Pulmonary artery endothelial cell (primary cell): Measurements from ENCODE around the gene BRSK2. TPM values are rescaled to one million over a fixed set of nuclear protein-coding genes. Genes with fewer than 3 reads are reported as not detected.

ENCODE experiments used
- DNase-seq: peaks from one replicate; pipeline ENCODE4 v3.0.0-alpha.2; 2011; ENCODE audit warnings: low read depth, low spot score
- total RNA-seq: library from RNA; depleted of rRNA; stranded (reverse); fragments of >200 nt; gene quantifications from 2 replicates; pipeline ENCODE4 v1.2.3, GENCODE V29; 2014

BRSK2 gene
- total RNA-seq, 1 donor from 2014 or later = 0.20 TPM

DNA sequence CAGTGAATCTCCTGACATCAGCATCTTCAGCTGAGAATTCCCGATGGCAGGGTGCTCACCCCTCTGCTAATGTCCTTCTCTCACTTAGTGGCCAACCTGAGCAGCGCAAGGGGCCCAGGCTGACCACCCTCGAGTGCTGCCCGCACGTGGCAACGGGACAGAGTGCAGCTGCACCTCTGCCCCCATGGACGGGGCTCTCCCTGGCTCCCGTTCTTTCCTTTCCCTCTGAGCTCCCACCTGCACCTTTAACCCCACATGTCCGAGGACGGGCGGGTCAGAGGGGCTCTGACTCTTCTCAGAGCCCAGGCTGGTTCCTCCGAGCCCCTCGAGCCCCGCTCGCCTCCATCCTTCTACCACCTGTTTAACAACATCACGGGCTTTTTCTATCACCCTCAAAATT is 77.0 kb downstream of the BRSK2 start:
- no peak for DNase-seq

DNA sequence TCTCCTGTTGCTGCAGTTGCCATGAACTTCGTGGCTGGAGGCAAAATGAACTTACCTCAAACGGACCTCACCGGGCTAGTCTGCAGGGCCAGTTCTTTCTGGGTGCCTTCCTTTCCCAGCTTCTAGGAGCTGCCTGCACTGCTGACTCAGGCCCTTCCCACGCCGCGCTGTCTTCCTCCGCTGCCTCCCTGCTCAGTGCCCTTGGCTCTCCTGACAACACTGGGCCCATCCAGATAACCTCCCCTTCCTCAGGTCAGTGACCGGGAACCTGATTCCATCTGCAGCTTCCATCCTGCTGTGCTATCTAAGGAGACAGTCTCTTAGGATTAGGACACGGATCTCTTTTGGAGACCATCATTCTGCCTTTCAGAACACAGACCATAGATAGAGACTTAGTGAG is 77.5 kb downstream of the BRSK2 start:
- no peak for DNase-seq

DNA sequence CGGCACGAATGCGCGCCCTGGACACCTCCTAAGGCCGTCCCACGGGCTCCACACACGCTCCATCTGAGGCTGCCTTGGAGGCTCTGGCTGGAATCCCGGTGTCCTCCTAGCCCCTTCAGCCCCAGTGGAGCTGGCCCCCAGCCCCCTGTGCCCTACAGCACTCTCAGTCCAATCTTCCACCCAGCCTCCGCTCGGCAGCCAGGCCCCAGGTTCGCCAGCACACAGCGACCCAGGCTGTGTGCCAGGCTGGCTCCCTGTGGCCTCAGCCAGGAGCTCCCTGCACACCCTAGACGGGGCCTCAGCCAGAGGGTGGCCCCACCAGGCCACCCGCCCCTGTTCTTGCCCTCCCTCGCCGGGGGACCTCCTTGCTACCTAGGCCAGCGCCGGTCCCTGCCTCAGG is 78.3 kb downstream of the BRSK2 start:
- DNase-seq = no peak

DNA sequence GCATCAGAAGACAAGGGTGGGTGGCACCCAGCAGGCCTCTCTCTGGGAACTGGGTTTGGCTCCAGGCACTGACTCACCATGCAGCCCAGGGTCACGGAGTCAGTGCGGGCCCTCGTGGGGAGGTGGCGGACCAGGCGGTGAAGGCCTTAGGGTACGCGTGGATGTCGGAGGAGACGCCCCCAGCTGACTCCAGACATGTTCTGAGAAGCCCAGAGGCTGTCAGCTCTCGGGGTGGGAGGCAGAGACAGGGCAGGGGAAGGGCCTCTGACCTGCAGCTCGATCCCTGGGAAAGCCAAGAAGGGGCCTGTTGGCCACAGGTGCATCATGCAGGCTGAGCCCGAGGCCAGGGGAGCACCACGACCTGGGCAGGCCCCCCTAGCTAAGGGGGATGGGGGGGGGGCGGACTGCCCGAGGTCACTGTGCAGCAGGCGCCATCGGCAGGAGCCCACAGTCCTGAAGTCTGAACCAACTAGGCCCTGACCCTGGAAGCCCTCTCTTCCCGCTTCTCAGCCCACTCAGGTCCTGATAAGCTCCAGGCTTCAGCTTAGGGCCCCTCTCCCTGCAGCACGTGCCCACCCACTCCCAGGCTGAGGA is 78.8 kb downstream of the BRSK2 start:
- DNase-seq = no peak

DNA sequence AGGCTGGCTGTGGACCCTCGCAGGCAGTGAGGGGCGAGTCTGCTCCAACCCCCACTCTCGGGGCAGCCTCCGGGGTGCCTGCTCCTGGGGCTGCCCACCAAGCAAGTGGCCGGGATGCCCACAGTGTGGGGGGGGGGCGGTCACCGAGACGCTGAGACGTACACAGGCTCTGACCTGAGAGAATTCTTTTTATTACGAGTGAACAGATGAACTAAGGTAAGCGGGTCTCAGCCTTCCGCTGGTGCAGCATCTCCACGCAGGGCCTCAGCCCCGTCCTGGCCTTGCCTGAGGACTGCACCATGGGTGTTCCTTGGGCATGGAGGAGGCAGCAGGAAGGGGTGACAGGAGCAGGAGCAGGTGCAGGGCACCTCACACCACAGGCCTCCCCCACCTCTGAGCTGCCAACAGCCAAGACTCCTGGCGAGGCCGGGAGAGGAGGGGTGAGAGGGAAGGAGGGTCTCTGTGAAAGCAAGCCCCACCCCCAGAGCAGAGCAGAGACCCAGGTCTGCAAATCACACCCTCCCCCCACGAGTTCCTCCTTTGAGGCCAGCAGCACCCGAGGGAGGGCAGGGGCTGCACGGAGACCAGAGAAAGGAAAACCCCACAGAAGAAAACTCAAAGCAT is 79.7 kb downstream of the BRSK2 start:
- no peak for DNase-seq

DNA sequence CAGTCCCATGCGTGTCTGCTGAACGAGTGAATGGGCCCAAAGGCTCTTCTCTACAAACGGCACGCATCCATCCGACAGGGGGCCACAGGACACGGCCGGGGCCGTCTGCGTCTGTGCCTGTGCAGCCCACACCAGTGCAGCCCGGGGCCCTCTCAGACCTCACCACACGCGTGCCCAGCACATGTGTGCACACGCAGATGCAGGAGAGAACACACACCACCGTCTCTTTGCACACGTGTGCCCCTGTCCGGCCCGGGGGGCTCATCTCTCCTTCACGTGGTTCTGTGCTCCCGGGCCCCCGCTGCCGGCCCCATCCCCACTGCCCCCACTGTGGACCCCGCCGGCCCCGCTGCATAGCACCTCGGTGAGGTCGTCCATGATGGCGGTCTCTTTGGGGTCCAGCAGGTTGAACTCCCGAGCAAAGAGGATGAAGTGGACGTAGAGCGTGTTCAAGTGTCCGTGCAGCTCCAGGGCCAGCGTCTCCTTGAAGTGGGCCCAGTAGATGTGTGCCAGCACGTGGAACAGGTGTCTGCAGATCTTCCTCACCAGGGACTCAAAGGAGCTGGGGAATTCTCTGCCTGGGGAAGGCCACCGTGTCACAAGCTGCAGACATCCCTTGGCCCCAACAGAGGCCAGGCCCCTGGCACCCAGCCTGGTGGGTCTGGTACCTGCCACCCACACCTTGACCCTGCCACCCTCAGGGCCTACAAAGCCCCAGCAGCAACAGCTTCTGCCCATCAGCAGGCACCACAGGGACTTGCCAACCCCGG is 80.4 kb downstream of the BRSK2 start:
- DNase-seq = no peak

DNA sequence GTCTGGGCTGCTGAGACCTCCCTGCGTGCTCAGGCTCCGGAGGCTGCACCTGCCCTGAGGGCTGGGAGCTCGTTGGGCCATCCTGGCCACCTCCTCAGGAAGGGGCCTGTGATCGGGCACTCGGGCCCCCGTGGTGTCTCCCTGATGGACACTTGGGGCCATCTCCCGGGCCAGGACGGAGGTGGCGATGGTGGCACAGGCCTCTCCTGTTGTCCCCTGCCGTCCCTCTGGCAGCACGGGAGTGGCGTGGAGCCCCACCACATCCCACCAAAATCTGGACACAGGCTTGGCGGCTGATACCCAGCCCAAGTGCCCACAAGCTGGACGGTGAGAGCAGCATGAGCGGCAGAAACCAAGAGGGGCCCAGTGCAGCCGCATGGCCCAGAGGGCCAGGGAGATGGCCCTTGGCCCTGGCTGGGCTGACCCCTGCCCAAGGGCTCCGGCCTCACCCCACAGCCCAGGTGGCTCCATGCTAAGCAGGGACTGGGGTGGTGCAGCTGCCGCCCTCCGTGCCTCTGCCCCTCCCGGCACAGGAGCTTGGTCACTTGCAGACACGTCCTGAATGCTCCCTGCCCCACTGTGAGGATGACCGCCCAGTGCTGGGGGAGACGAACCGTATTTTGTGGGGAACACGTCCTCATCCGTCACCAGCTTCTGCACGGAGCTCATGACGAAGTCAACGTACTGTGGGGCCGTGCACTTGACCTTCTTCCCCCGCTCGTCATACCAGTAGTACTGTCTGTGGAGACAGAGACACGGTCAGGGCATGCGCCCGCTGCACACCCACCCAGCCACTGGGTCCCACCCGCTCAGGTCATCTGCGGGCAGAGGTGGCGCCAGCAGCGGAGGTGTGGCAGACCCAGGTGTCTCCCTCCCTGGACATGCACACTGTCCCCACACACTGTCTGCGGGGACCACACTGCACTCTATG is 81.2 kb downstream of the BRSK2 start:
- DNase-seq = no peak

DNA sequence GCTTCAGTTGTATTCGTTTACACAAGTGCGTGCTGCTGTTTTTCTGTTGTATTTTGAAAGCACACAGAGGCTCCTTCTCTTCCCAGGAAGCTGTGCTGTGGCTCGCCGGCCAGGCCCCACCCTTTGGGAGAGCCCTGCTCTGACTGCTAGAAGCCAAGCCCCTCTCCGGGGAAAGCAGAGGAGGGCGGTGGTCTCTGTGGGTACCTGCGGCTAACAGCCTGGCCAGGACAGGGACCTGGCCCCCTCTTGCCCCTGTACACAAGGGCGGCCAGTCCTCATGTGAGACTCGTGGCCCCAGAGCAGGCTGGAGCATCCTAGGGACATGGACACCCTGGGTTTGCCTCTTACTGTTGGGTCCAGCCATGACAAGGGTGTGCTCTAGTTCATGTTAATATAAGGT is 82.0 kb downstream of the BRSK2 start:
- DNase-seq = no peak

DNA sequence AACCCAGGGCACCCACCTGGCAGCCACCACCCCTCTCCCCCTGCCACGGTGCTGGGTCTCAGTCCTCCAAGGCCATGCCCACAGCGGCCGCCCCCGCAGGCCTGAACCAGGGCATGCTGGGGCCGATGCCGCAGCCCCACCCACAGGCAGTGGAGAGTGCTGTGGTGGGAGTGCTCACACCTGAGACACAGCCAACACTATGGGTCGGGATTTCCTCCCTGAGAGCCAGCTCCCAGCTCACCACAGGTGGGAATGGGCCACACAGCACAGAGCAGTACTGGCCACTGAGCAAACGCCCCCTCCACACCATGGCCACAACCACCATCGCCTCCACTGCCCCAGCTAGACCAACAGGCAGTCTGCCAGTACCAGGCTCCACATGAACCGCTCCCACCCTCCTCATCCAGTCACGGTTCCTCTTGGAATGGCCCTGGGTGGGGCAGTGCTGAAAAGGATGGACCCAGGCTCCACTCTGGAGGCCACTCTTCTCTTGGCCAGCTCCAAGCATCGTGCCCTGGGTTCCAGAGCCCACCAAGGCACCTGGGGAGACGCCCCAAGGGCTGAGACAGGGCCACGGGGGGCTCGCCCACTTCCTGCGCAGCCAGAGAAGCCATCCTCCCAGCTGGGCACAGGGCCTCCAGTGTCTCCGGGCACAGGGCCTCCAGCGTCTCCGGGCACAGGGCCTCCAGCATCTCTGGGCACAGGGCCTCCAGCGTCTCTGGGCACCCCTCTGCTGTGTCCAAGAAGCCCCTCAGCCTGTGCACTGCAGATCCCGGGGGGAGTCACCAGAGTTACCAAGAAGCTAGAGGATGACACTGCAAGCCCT is 82.7 kb downstream of the BRSK2 start:
- DNase-seq = no peak

DNA sequence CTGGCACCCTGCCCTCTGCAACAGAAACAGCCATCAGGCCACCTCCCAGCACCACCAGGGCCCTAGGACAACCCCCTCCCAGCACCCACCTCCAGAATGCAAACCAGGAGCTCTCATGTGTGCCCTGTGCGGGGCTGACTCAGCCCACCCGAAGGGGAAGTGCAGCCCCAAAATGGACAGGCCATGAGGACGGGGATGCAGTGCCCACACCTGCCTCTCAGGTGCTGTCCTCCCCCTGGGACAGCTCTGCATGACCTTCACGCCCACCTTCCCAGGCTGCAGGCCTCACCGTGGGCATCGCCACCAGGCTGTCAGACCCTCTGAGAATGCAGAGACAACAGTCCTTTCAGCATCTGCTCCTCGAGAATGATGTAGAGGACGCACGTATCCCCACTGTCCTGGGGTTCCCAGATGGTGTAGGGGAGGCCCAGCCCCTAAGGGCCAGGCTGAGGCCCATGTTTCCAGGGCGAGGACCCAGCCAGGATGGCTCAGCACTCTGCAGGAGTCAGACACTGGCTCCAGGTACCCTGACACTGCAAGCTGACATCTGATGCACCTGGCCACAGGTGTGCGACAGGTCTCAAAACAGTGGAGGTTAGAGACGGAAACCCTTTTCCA is 83.4 kb downstream of the BRSK2 start:
- no peak for DNase-seq

DNA sequence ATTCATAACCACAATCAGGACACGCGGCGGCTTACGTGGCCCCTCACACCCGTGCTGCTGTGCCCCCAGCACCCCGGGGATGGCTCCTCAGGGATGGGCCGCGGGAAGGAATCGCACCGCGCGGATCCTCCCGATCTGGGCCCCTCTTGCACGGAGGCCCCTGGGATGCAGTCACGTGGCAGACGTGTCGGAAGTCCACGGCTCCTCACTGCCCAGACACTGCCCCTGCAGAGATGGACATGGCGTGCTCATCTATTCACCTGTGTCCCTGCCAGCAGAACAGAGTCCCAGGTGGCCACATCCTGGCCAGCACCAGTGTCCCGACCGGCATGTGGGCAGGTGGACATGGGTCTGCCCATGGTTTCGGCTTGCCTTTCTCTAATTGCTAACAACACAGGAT is 84.1 kb downstream of the BRSK2 start:
- no peak for DNase-seq

DNA sequence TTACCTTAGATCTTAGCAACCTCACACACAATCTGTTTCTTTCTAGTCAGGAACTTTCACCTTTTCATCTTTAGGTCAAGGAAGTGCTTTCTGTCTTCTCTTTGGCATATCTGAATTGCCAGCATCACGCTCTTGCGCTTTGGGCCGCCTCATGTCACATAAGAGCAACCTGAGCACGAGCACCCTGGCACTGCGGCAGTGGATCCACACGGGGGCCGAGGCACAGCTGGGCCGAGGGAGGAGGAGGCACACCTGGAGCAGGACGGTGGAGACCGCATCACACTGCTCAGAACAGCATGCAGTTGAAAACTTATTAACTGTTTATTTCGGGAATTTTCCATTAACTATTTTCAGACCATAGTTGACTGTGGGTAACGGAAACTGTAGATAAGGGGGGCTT is 86.1 kb downstream of the BRSK2 start:
- DNase-seq = no peak

DNA sequence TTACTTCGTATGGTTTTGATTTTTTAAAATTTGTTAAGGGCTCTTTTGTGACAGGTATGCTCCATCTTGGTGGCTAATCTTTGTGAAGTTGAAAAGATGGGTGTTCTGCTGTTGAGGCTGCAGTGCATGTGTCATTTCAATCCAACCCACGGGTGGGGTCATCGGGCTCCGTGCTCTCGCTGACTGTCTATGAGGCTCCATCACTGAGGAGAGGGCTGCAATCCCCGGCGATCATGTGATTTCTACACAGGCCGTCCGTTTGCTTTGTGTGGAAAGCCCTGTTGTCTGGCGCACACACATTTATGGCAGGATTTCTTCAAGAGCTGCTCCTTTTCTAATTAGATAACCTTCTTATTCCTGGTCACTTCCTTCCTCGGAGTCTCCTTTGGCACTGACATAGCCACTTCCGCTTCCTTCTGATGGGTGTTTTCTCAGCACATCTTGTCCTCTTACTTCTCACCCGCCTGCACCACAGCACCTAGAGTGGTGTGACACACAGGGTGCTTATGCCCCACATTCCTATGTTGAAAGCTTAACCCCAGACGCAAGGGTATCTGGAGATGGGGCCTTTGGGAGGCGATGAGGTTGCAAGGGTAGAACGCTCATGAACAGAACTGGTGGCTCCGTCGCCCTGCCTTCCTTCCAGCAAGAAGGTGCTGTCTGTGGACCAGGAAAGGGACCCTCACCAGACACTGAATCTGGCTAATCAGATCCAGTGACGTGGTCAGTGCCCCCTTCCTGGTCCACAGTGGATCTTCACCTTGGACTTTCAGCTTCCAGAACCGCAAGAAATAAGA is 87.4 kb downstream of the BRSK2 start:
- no peak for DNase-seq

DNA sequence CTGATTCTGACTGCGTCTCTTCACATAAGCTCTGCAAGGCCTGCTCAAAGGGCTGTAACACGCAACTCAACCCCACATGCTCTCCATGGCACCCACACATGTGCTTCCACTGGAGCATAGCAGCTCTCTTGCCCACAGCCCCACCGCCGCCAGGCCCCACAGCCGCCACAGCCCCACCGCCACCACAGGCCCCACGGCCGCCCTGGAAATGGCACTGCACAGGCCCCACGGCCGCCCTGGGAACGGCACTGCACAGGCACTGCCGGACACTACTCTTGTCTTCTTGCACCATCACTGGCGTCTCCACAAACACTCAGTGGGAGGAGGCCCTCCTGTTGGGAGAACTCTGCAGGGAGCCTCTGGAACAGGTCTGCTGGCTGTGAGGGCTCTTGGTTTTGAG is 88.3 kb downstream of the BRSK2 start:
- DNase-seq = no peak

DNA sequence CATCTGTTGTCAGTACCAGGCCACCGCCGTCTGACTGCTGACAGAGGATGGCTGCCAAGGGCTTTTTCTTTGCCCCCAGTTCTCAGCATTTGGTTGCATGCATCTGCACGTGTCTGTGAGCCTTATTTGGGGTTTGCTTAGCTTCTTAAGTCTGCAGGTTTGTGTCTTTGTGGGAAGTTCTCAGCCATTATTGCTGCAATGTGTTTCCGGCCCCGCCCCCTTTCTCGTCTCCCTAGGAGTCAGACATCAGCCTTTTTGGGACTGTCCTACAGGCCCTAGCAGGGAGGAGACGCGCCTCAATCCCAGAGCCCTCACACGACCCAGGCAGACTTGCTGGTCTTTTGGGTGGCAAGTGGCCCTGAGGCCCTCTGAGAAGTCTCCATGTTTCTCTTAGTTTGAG is 88.8 kb downstream of the BRSK2 start:
- DNase-seq = no peak

DNA sequence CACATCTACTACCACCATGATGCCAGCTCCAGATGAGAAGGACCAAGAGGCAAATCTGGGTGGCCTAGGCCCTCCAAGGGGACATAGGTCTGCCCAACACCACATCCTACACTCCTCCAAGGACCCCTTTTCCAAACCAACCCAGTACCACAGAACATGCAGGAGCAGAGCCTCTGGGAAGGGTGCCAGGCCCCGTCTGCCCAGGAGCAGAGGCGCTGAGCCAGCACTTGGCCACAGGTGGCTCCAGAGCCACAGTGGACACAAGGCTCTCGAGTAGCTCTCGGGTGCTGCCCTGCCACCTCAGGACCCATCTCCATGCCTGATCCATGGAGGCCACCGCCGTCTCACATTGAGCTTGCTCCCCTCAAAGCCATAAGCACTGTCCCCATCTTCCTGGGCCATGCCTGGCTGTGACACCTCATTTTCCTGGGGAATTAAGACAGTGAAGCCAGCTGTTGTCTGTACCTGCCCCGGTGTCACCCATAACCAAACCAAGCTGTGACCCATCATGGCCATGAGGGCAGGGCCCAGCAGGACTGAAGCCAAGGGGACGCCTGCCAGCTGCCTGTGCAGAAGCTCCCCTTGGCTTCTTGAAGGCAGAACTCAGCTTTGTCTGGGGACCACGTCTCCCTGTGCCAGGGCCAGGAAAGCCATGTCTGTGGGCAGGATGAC is 89.4 kb downstream of the BRSK2 start:
- DNase-seq = no peak

DNA sequence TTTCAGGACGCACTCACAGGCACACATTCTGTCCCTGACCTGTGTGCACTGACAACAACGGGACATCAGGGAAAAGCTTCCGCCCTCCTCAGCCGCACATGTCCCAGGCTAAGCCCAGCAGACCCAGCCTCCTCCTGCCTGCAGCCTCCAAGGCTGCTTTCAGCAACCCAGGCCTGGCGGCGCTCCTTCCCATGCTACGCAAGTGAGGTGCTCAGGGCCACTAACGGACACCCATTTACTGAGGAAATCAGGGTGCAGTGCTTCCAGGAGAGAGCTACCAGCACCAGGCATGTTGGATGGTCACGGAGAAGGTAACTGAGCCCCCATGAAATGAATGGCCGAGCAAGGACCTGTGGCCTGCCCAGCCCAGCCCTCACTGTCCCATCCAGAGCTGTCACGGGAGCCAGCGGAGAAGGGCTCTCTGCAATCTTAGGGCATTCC is 90.0 kb downstream of the BRSK2 start:
- no peak for DNase-seq

DNA sequence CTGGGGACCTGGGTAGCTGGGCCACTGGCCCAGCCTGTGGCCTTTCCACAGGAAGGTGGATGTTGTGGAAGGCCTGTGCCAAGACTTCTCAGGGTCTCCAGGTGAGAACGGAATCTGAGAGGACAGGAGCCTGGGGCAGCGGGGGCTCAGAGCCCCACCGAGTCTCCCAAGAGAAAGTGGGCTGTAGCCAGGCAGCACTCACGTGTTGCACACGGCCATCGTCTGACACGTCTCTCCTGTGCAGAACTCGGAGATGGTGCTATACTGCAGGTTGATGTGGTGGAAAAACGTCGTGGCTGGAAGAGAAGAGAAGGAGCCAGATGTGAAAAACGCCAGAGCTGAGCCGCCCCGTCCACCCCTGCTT is 90.4 kb downstream of the BRSK2 start:
- no peak for DNase-seq
